PFSK-1 (cell line): Measurements from ENCODE around the gene CLDN22.

Source experiments
- FOXP2 ChIP-seq: optimal IDR thresholded peaks from 2 replicates; pipeline ENCODE3; 2011; ENCODE audit warnings: borderline replicate concordance, control low read depth, inconsistent platforms; ENCODE audit not compliant: insufficient read depth; ENCODE audit errors: extremely low read length, extremely low read depth
- POLR2AphosphoS5 ChIP-seq: IDR thresholded peaks from 2 replicates; pipeline ENCODE4 v1.6.1; 2012; ENCODE audit warnings: low read depth, mild to moderate bottlenecking, control low read depth, low read length, moderate library complexity
- REST ChIP-seq, 2 experiments: IDR thresholded peaks; 2 replicates each; pipeline versions ENCODE4 v1.6.1 to v1.8.0; 2011 to 2012; ENCODE audit warnings: low read depth in 2 of 2, low read length in 2 of 2, control low read depth in 1 of 2, inconsistent platforms in 1 of 2, mild to moderate bottlenecking in 1 of 2, moderate library complexity in 1 of 2; ENCODE audit not compliant: insufficient read depth in 1 of 2
- SIN3A ChIP-seq: IDR thresholded peaks from 2 replicates; pipeline ENCODE4 v1.6.1; 2012; ENCODE audit warnings: mild to moderate bottlenecking, low read length, moderate library complexity, borderline replicate concordance; ENCODE audit not compliant: insufficient read depth
- TAF1 ChIP-seq: IDR thresholded peaks from 2 replicates; pipeline ENCODE4 v1.6.1; 2012; ENCODE audit warnings: low read length, control low read depth, borderline replicate concordance; ENCODE audit not compliant: insufficient read depth

Gene CLDN22

GRCh38 chr4:183318656-183319055 is 1.4 kb downstream of the CLDN22 start:
- TF ChIP-seq POLR2AphosphoS5 = no peak
- no peak for TF ChIP-seq SIN3A
- no peak for TF ChIP-seq TAF1
- no peak for TF ChIP-seq REST (IDR thresholded peaks at IDR 0.05; ENCODE audit: insufficient read depth in 1 of 2, low read depth in 2 of 2, low read length in 2 of 2)
- no peak for TF ChIP-seq FOXP2

- TF ChIP-seq FOXP2 (no peak), POLR2AphosphoS5 (no peak), TAF1 (no peak), SIN3A (no peak), REST (IDR thresholded peaks at IDR 0.05; ENCODE audit: insufficient read depth in 1 of 2, low read depth in 2 of 2, low read length in 2 of 2) (no peak)
Observed at GRCh38 chr4:183314806-183315205, 5.3 kb downstream of the CLDN22 start.

GRCh38 chr4:183314336-183314735 is 5.7 kb downstream of the CLDN22 start:
- no peak for TF ChIP-seq REST (IDR thresholded peaks at IDR 0.05; ENCODE audit: insufficient read depth in 1 of 2, low read depth in 2 of 2, low read length in 2 of 2)
- TF ChIP-seq FOXP2 = no peak
- TF ChIP-seq POLR2AphosphoS5 = no peak
- no peak for TF ChIP-seq SIN3A
- no peak for TF ChIP-seq TAF1

GRCh38 chr4:183312841-183313240 is 7.2 kb downstream of the CLDN22 start:
- TF ChIP-seq REST (IDR thresholded peaks at IDR 0.05; ENCODE audit: insufficient read depth in 1 of 2, low read depth in 2 of 2, low read length in 2 of 2) (no peak), POLR2AphosphoS5 (no peak), FOXP2 (no peak), SIN3A (no peak), TAF1 (no peak)

GRCh38 chr4:183306811-183307210 is 13.3 kb downstream of the CLDN22 start:
- no peak for TF ChIP-seq FOXP2
- TF ChIP-seq SIN3A = no peak
- no peak for TF ChIP-seq POLR2AphosphoS5
- no peak for TF ChIP-seq REST (IDR thresholded peaks at IDR 0.05; ENCODE audit: insufficient read depth in 1 of 2, low read depth in 2 of 2, low read length in 2 of 2)
- no peak for TF ChIP-seq TAF1
